GM12878 (cell line): ENCODE results near the gene SPDYA.

Source experiments
- CTCF ChIP-seq, 3 experiments: IDR thresholded peaks in 2 of 3; conservative IDR thresholded peaks in 1 of 3; 2 replicates each; pipeline ENCODE4 v1.5.1; 2011; ENCODE audit warnings: low read depth in 3 of 3, low read length in 3 of 3, mild to moderate bottlenecking in 3 of 3, control low read depth in 2 of 3, moderate library complexity in 2 of 3, inconsistent platforms in 1 of 3, mixed read lengths in 1 of 3; ENCODE audit not compliant: control insufficient read depth in 2 of 3, insufficient read depth in 1 of 3; ENCODE audit errors: extremely low read depth in 1 of 3
- E2F4 ChIP-seq: IDR thresholded peaks from 2 replicates; pipeline ENCODE4 v1.6.1; 2012; ENCODE audit warnings: low read depth, low read length, improper control_type of control experiment
- KDM1A ChIP-seq: fragments of 200-600 bp; sonication (generic); IDR thresholded peaks from 2 replicates; pipeline ENCODE4 v1.6.1; 2016; ENCODE audit warnings: borderline replicate concordance
- POLR2AphosphoS5 ChIP-seq: IDR thresholded peaks from 2 replicates; pipeline ENCODE4 v1.6.1; 2011; ENCODE audit warnings: mild to moderate bottlenecking, low read length, inconsistent platforms
- SMC3 ChIP-seq: IDR thresholded peaks from 2 replicates; pipeline ENCODE4 v1.6.1; 2011; ENCODE audit warnings: low read length, improper control_type of control experiment, borderline replicate concordance
- TARDBP ChIP-seq: IDR thresholded peaks from 2 replicates; pipeline ENCODE4 v1.6.1; 2016; ENCODE audit warnings: borderline replicate concordance

DNA sequence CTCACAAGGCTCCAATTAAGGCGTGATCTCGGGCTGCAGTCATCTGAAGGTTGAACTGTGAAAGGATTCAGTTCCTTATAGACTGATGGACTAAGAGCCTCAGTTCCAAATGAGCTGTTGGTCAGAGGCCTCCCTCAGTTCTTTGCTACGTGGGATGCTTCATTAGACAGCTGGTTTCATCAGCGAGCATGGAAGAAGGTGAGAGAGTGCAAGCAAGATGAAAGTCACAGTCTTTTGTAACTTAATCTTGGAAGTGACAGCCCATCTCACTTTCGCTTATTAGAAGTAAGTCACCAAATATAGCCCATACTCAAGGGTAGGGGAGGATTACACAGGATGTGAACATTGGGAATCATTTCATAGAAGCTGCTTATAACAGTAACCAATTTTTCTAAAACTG lies 32.2 kb upstream of the SPDYA start:
- TF ChIP-seq CTCF (IDR thresholded peaks at IDR 0.05 in 2 of 3, conservative IDR thresholded peaks at IDR 0.05 in 1 of 3; ENCODE audit: control insufficient read depth in 2 of 3, extremely low read depth in 1 of 3, insufficient read depth in 1 of 3, low read depth in 3 of 3, low read length in 3 of 3) = no peak
- TF ChIP-seq TARDBP = no peak
- no peak for TF ChIP-seq E2F4
- TF ChIP-seq POLR2AphosphoS5 = no peak
- no peak for TF ChIP-seq SMC3
- no peak for TF ChIP-seq KDM1A
